DMS53 (cell line): ENCODE data around the gene GID4.

Experiments used
- DNase-seq: peaks from one replicate; lab custom pipeline; 2025; lab: John Stamatoyannopoulos, UW

The GID4 gene

GRCh38 chr17:18102640-18103039 lies 63.4 kb downstream of the GID4 start:
- DNase-seq: no peak

GRCh38 chr17:18105027-18105426 lies 65.8 kb downstream of the GID4 start:
- no peak for DNase-seq

GRCh38 chr17:18105595-18105994 lies 66.4 kb downstream of the GID4 start:
- DNase-seq: no peak

- DNase-seq: no peak
These were observed 67.0 kb downstream of the GID4 start for GRCh38 chr17:18106211-18106610.

GRCh38 chr17:18107061-18107790 lies 68.0 kb downstream of the GID4 start:
- DNase-seq: no peak

- DNase-seq: no peak
These were observed 68.8 kb downstream of the GID4 start for GRCh38 chr17:18107971-18108370.

GRCh38 chr17:18108401-18109312 lies 69.4 kb downstream of the GID4 start, which contains the start of gene MYO15A:
TSS of gene MYO15A (plus strand) at chr17:18108756. CDS start at chr17:18118801, 10,045 bp downstream.
- DNase-seq: no peak

GRCh38 chr17:18109935-18110485 lies 70.8 kb downstream of the GID4 start:
- DNase-seq: no peak

GRCh38 chr17:18110636-18111145 lies 71.5 kb downstream of the GID4 start:
- DNase-seq: no peak

GRCh38 chr17:18111330-18111971 lies 72.2 kb downstream of the GID4 start:
- DNase-seq: no peak

GRCh38 chr17:18115517-18115916 lies 76.3 kb downstream of the GID4 start:
- no peak for DNase-seq

- no peak for DNase-seq
These were observed 76.9 kb downstream of the GID4 start for GRCh38 chr17:18116078-18116477.

- DNase-seq: no peak
These were observed 78.3 kb downstream of the GID4 start for GRCh38 chr17:18117533-18117932.
